ENCODE measurements around the gene CCT8L2.
"Not testable (repeated sequence)": the region's sequence is repeated elsewhere in the genome, so short reads cannot be mapped to it uniquely, and the experiment has no call there.

The CCT8L2 gene

GRCh38 chr22:16586991-16587390 lies 5.6 kb downstream of the CCT8L2 start:
- FAIRE-seq, result no peak
- TF ChIP-seq CTCF (IDR thresholded peaks at IDR 0.05; ENCODE audit: insufficient read depth, missing control alignments), result no peak
- DNase-seq (ENCODE audit: insufficient read length, low spot score), result no peak

- no peak for FAIRE-seq
- DNase-seq (ENCODE audit: insufficient read length, low spot score), result no peak
- no peak for TF ChIP-seq CTCF (IDR thresholded peaks at IDR 0.05; ENCODE audit: insufficient read depth, missing control alignments)
These were observed 6.4 kb downstream of the CCT8L2 start for GRCh38 chr22:16586170-16586569.

GRCh38 chr22:16580872-16581271 lies 11.7 kb downstream of the CCT8L2 start:
- FAIRE-seq; DNase-seq (ENCODE audit: insufficient read length, low spot score): not testable (repeated sequence)

- not testable (repeated sequence) for FAIRE-seq; DNase-seq (ENCODE audit: insufficient read length, low spot score)
These were observed 23.3 kb downstream of the CCT8L2 start for GRCh38 chr22:16569240-16569834.

- FAIRE-seq (no peak), DNase-seq (ENCODE audit: insufficient read length, low spot score) (no peak)
- TF ChIP-seq CTCF (IDR thresholded peaks at IDR 0.05; ENCODE audit: insufficient read depth, missing control alignments), result no peak
These were observed 24.2 kb downstream of the CCT8L2 start for GRCh38 chr22:16568425-16568758.

GRCh38 chr22:16567617-16568424 lies 24.8 kb downstream of the CCT8L2 start:
- DNase-seq (ENCODE audit: insufficient read length, low spot score); FAIRE-seq: not testable (repeated sequence)

- DNase-seq (ENCODE audit: insufficient read length, low spot score), result not testable (repeated sequence)
These were observed 26.0 kb downstream of the CCT8L2 start for GRCh38 chr22:16566421-16567151.

GRCh38 chr22:16565585-16566420 lies 26.8 kb downstream of the CCT8L2 start:
- DNase-seq (ENCODE audit: insufficient read length, low spot score); FAIRE-seq: not testable (repeated sequence)

More at GRCh38 chr22:16566421-16567151, 26.0 kb downstream of the CCT8L2 start:
- FAIRE-seq, result not testable (repeated sequence)

- not testable (repeated sequence) for DNase-seq (ENCODE audit: insufficient read length, low spot score); FAIRE-seq
These were observed 27.6 kb downstream of the CCT8L2 start for GRCh38 chr22:16564837-16565584.

Measured in D721Med (cell line).